HUES64 (cell line): ENCODE data around the gene KCNK4.
A peak's percentile ranks its signal among the peaks of the same experiment; 100 is the strongest.

Experiments used
- H3K27ac ChIP-seq: 2 replicates; pipeline ENCODE4 v1.7.0; 2013; ENCODE audit warnings: low read depth, low read length, inconsistent platforms
- H3K27me3 ChIP-seq: 2 replicates; pipeline ENCODE4 v1.6.1; 2013; ENCODE audit warnings: mild to moderate bottlenecking, low read length; ENCODE audit not compliant: insufficient read depth
- H3K36me3 ChIP-seq: 2 replicates; pipeline ENCODE4 v1.6.1; 2013; ENCODE audit warnings: mild to moderate bottlenecking, low read length; ENCODE audit not compliant: insufficient read depth
- H3K4me1 ChIP-seq: 2 replicates; pipeline ENCODE4 v1.6.1; 2013; ENCODE audit warnings: mild to moderate bottlenecking, low read length, moderate library complexity; ENCODE audit not compliant: insufficient read depth
- H3K4me3 ChIP-seq: 2 replicates; pipeline ENCODE4 v1.5.1; 2013; ENCODE audit warnings: mild to moderate bottlenecking, low read length, moderate library complexity
- H3K9ac ChIP-seq: 2 replicates; pipeline ENCODE4 v1.6.1; 2013; ENCODE audit warnings: mild to moderate bottlenecking, low read depth, low read length
- H3K9me3 ChIP-seq: 2 replicates; pipeline ENCODE4 v1.6.1; 2013; ENCODE audit warnings: low read depth, low read length; ENCODE audit not compliant: insufficient read depth
- WGBS: fragments of 150-250, 120-280 bp; methylation state at CpG from one replicate; pipeline ENCODE4 v1.1.7; 2013; ENCODE audit warnings: missing lambda C conversion rate; 5-methylcytosine and 5-hydroxymethylcytosine counted together

Gene KCNK4

DNA sequence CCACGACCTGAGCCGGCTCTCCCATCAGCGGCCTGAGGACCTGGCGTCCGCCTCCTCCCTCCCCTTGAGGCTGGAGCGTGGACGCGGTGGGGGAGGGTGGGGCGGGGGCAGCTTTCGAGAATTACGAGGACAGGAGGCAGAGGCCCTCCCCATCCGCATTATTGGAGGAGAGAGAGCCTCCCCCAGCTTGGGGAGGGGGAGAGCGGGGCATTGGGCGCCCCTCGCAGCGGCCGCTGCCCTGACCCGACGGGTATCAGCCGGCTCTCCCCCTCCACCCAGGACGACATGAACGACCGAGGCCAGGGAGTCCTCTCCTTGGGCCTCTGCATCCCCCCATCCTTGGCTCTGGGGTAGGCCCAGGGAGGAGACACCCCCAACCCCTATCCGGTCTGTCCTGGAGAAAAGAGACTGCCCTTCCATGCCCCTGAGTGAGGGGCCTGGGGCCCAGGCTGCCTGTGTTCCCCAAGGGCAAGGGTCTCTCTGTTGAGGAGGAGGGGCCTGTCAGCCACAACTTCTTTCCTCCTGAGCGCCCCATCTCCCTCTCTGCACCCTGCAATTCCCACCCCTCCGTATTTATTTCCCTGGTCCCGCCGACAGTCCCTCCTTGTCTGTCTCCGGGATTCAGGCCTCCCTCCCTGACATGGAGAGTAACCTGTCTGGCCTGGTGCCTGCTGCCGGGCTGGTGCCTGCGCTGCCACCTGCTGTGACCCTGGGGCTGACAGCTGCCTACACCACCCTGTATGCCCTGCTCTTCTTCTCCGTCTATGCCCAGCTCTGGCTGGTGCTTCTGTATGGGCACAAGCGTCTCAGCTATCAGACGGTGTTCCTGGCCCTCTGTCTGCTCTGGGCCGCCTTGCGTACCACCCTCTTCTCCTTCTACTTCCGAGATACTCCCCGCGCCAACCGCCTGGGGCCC is 5.0 kb upstream of the KCNK4 start:
- WGBS = 35% methylated on average over 34 of the region's 40 CpGs
- Histone ChIP-seq H3K4me1 (0 out of 2 replicates have a peak, but pooled peaks cover 6% of the 10 kb centered on the region), H3K27ac (no peak overlapping the region), H3K9me3 (no peaks in the 10 kb centered on the region), H3K36me3 (peaks cover 3% of the 10 kb centered on the region; the same call in 1 of the 2 replicates), H3K4me3 (peak overlapping the region; percentile 71), H3K27me3 (peaks cover 31% of the 10 kb centered on the region), H3K9ac (peak overlapping the region; percentile 5; the same call in 1 of the 2 replicates)

DNA sequence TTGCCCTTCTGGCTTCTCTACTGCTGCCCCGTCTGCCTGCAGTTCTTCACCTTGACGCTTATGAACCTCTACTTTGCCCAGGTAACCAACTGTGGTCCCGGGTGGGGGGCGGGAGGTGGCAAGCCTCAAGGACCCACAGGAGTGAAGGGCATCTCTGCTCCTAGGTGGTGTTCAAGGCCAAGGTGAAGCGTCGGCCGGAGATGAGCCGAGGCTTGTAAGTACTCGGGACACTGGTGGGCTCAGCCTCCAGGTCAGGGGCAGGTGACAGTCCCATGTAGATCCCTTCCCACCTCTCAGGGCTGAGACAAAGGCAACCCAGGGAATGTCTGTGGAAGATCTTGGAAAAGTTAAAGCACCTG is 4.3 kb upstream of the KCNK4 start:
- Histone ChIP-seq H3K36me3 (peaks cover 3% of the 10 kb centered on the region; the same call in 1 of the 2 replicates), H3K4me1 (0 out of 2 replicates have a peak, but pooled peaks cover 6% of the 10 kb centered on the region), H3K9me3 (no peaks in the 10 kb centered on the region), H3K27me3 (peaks cover 38% of the 10 kb centered on the region), H3K27ac (no peak overlapping the region), H3K9ac (no peak overlapping the region), H3K4me3 (no peak overlapping the region)
- WGBS = 91% methylated on average over 9 of the region's 9 CpGs

DNA sequence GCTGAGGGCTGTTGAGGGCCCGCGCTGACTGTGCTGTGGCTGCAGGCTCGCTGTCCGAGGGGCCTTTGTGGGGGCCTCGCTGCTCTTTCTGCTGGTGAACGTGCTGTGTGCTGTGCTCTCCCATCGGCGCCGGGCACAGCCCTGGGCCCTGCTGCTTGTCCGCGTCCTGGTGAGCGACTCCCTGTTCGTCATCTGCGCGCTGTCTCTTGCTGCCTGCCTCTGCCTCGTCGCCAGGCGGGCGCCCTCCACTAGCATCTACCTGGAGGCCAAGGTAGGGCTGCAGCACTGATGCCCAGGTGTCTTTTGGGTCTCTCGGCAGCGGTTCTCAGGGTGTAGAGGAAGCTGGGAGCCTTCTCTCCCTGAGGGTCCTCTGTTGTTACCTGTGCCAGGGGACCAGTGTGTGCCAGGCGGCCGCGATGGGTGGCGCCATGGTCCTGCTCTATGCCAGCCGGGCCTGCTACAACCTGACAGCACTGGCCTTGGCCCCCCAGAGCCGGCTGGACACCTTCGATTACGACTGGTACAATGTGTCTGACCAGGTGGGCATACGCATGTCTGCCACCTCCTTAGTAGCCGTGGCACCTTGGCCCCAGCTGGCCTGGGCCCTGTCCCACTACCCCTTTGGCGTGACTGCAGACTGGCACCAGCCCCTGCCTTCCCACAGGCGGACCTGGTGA is 3.3 kb upstream of the KCNK4 start:
- Histone ChIP-seq H3K27ac (no peak overlapping the region), H3K36me3 (no peaks in the 10 kb centered on the region), H3K4me1 (0 out of 2 replicates have a peak, but pooled peaks cover 6% of the 10 kb centered on the region), H3K27me3 (peaks cover 48% of the 10 kb centered on the region), H3K4me3 (no peak overlapping the region), H3K9me3 (no peaks in the 10 kb centered on the region), H3K9ac (no peak overlapping the region)
- WGBS = 93% methylated on average over 33 of the region's 33 CpGs

DNA sequence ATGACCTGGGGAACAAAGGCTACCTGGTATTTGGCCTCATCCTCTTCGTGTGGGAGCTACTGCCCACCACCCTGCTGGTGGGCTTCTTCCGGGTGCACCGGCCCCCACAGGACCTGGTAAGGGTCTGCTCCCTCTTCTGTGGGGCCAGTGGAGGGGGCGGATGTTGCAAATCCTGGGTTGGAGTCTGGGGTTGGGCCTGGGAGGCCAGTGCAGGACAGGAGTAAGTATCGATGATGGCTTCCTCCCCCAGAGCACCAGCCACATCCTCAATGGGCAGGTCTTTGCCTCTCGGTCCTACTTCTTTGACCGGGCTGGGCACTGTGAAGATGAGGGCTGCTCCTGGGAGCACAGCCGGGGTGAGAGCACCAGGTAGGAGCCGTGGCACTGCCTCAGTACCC is 2.8 kb upstream of the KCNK4 start:
- Histone ChIP-seq H3K36me3 (no peaks in the 10 kb centered on the region), H3K27me3 (peaks cover 54% of the 10 kb centered on the region), H3K9ac (no peak overlapping the region), H3K4me3 (no peak overlapping the region), H3K9me3 (no peaks in the 10 kb centered on the region), H3K27ac (no peak overlapping the region), H3K4me1 (0 out of 2 replicates have a peak, but pooled peaks cover 6% of the 10 kb centered on the region)
- 91% methylated on average over 9 of the region's 9 CpGs for WGBS

DNA sequence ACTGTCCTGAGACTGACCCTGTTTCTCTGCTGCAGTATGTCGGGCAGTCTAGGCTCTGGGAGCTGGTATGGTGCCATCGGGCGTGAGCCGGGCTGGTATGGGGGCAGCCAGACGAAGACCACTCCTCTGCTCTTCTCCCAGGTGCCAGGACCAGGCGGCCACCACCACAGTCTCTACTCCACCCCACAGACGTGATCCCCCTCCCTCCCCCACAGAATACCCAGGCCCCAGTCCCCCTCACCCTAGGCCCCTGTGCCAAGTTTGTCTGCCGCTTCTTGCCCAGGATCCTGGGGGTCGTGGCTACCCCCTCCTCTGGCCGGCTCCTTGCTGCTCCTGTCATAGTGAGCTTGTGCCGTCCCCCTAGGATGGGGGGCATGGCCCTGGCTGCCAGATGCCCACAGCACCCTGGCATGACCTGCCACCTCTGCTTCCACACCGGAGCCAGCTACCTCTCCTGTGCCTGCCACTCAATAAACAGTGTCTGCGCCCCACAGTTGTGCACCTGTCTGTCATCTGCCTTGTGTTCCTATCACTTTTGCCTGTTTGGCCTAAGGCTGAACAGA is 2.0 kb upstream of the KCNK4 start:
- Histone ChIP-seq H3K9me3 (no peaks in the 10 kb centered on the region), H3K9ac (no peak overlapping the region), H3K4me3 (no peak overlapping the region), H3K4me1 (0 out of 2 replicates have a peak, but pooled peaks cover 3% of the 10 kb centered on the region), H3K27ac (no peak overlapping the region), H3K27me3 (peaks cover 61% of the 10 kb centered on the region), H3K36me3 (no peaks in the 10 kb centered on the region)
- WGBS = 90% methylated on average over 13 of the region's 13 CpGs

DNA sequence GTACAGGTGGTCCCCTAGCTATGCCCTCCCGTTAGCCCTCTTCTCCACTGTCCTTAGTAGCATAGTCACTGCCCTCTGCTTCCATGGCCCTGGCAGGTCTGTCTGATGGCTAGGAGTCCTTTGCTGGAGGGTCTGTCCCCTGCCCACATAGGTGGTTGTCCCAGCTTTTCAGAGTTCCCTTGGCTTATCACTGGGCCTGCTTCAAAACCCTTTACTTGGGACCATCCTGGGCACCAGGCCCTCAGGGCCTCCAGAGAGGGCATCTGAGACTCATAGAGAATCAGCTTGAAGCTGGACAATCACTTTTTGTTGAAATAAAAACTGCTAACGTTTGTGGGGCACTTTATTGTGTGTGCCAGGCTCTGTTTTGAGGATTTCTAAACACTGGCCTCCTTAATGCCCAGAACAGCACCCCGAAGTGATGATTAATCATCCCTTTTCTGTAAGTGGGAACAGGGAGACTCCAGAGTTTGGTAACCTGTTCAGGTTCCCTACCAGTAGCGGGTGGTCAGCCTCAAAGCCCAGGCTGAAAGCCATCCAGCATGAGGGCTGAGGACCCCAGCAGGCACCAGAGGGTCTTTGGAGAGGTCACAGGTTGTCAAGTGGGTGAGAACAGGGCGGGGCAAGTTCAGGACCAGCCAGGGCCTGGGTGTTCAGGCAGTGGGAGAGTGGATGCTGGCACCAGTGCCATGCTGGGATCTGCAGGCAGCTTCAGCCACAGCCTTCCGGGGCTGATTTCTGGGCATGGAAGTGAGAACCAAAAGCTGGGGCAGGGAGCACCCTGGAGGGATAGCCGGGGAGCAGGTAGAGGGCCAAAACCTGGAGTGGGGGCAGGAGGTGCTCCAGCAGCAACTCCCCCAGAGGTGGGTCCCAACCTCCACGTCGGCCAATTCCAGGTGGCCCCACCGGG is 495 bp upstream of the KCNK4 start:
- Histone ChIP-seq H3K9me3 (no peaks in the 10 kb centered on the region), H3K27ac (no peak overlapping the region), H3K9ac (no peak overlapping the region), H3K4me3 (peak overlapping the region; percentile 47), H3K4me1 (0 out of 2 replicates have a peak, but pooled peaks cover 3% of the 10 kb centered on the region), H3K36me3 (no peaks in the 10 kb centered on the region), H3K27me3 (peaks cover 76% of the 10 kb centered on the region)
- WGBS = 51% methylated on average over 10 of the region's 10 CpGs

DNA sequence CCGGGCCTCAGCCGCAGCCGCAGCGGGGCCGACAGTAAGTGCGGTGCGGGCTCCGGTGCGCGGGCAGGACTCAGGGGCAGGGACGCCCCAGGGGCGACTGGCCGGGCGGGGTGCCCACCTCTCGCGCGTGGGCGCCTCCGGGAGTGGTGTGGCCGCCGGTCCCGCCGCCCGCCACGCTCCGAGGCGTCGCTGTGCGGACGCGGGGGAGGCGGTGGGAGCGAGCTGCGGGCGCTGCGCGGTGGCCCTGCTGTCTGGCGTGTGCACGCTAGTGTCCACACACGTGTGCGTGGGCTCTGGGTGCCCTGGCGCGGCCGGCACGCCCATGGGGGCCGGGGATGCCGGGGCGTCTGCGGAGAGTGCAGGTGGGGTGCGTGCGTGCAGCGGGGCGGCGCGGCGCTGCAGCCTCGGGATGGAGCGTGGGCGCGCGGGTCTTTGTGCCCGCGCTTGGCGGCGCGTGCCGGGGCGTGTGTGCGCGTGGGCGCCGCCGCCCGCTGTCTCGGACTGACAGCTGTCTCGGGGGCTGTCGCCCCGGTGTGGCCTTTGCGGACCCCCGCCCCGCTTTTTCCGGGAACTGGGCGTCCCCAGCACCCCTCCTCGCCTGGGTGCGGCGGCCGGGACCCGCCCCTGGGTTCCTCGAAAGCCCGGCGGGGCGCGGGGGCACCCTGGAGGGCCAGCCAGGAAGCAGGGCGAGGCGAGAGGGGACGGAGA is 804 bp downstream of the KCNK4 start:
- peak overlapping the region; percentile 47 for H3K4me3 ChIP-seq
- WGBS = 2% methylated on average over 96 of the region's 96 CpGs
- H3K4me1 ChIP-seq = no peaks in the 10 kb centered on the region
- no peak overlapping the region for H3K9ac ChIP-seq
- H3K9me3 ChIP-seq = no peaks in the 10 kb centered on the region
- no peak overlapping the region for H3K27ac ChIP-seq
- no peaks in the 10 kb centered on the region for H3K36me3 ChIP-seq
- peaks cover 81% of the 10 kb centered on the region for H3K27me3 ChIP-seq

DNA sequence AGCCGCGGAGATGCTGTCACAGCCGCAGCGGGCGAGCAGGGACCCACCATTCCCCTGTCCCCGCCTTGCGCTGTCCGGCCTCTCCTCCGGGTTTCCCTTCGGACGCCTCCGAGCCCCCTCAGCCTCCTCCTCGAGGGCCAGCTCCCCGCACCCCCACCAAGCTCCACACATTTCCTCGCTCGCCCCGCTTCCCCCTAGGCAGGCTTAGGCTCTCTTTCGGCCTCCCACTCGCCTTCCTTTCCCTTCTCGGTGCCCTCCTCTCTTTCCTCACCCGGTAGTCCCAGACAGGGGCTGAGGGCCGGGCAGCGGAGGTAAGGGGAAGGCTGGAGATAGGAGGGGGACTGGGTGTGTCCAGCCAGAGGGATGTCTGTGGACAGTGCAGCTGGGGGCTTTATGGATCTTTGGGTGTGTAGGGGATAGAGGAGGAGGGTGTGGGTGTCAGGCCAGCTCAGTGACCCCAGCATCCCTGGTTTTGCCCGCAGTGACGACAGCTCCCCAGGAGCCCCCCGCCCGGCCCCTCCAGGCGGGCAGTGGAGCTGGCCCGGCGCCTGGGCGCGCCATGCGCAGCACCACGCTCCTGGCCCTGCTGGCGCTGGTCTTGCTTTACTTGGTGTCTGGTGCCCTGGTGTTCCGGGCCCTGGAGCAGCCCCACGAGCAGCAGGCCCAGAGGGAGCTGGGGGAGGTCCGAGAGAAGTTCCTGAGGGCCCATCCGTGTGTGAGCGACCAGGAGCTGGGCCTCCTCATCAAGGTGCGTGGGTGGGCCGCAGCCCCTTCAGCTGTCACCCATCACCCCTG is 1.6 kb downstream of the KCNK4 start:
- WGBS = 39% methylated on average over 42 of the region's 42 CpGs
- peaks cover 86% of the 10 kb centered on the region for H3K27me3 ChIP-seq

DNA sequence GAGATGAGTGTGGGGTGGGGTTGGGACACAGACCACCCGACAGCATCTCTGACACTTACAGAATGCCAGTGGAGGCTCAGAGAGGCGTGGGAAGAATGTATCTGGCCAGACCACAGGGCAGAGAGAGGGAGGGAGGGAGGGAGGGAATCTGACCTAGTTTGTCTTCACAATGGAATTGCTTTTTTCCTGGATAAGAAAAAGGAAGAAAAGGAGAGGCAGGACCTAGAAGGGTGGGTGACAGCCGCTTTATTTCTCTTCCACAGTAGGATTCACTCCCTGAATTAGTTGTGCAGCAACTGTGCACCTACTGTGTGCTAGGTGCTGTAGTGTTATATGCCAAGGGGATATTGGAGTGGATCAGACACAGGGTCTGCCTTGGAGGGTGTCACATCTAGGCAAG is 3.7 kb downstream of the KCNK4 start:
- Histone ChIP-seq H3K9ac (no peak overlapping the region), H3K27ac (no peak overlapping the region), H3K4me1 (no peaks in the 10 kb centered on the region), H3K9me3 (no peaks in the 10 kb centered on the region), H3K27me3 (peaks cover 100% of the 10 kb centered on the region), H3K4me3 (no peak overlapping the region), H3K36me3 (no peaks in the 10 kb centered on the region)
- WGBS = 71% methylated on average over 3 of the region's 3 CpGs

More for the DNA sequence above, 1.6 kb downstream of the KCNK4 start:
- peak overlapping the region; percentile 47 for H3K4me3 ChIP-seq
- no peaks in the 10 kb centered on the region for H3K36me3 ChIP-seq
- no peaks in the 10 kb centered on the region for H3K9me3 ChIP-seq
- H3K27ac ChIP-seq = no peak overlapping the region
- no peaks in the 10 kb centered on the region for H3K4me1 ChIP-seq
- no peak overlapping the region for H3K9ac ChIP-seq
